Measurements from ENCODE around the gene RNF151. TPM values are rescaled to one million over a fixed set of nuclear protein-coding genes. Genes with fewer than 3 reads are reported as not detected.

The RNF151 gene
- total RNA-seq, 1 donor from 2014 or later: not detected

DNA sequence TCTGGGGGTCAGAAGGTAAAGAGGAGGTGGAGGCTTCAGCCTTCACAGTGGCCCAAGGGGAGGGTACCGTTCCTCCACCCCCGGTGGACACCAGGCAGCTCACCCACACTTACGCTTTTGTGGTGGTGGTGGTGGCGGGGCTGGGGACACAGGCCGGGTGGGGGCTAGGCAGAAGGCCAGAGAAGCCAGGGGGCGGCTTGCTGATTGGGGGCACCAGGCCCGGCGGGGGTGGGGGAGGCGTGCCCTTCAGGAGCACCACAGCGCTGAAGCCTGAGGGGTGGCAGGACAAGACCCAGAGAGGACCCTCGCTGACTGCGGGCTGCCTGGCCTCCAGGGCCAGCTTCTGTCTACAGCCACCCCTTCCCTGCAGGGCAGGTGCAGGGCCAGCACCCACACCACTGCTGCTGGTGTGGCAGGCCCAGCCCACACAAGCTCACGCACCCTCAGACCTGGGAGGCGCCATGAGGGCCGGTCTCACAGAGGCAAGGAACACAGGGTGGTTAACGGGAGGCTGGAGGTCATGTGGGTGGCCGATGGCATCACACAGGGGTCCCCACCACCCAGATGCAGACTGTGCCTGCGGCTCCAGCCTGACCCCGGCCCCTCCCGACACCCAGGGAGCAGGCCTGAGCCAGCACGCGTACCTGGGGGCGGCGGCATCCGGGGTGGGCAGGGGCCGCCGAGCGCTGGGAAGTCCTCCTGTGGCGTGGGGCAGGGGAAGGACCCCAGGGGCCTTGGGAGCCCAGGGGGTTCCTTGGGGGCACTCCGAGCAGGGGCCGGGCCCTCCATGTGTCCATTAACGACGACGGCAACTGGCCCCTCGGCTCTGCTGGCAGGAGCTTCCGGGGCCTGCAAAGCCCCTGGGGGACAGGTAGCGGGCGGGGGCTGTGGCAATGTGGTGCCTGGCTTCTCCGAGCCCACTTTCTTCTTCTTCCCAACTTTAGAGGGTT is 32.5 kb downstream of the RNF151 start:
- no peaks in the 10 kb centered on the region for H3K9me3 ChIP-seq
- no peak overlapping the region for H3K27ac ChIP-seq
- no peak overlapping the region for H3K4me3 ChIP-seq
- TF ChIP-seq POLR2A (IDR thresholded peaks at IDR 0.05) (no peak), POLR2AphosphoS5 (IDR thresholded peaks at IDR 0.05; ENCODE audit: insufficient read depth in 1 of 2, low read depth in 1 of 2) (no peak)
- TF ChIP-seq, protein P1, sequence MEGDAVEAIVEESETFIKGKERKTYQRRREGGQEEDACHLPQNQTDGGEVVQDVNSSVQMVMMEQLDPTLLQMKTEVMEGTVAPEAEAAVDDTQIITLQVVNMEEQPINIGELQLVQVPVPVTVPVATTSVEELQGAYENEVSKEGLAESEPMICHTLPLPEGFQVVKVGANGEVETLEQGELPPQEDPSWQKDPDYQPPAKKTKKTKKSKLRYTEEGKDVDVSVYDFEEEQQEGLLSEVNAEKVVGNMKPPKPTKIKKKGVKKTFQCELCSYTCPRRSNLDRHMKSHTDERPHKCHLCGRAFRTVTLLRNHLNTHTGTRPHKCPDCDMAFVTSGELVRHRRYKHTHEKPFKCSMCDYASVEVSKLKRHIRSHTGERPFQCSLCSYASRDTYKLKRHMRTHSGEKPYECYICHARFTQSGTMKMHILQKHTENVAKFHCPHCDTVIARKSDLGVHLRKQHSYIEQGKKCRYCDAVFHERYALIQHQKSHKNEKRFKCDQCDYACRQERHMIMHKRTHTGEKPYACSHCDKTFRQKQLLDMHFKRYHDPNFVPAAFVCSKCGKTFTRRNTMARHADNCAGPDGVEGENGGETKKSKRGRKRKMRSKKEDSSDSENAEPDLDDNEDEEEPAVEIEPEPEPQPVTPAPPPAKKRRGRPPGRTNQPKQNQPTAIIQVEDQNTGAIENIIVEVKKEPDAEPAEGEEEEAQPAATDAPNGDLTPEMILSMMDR (IDR thresholded peaks at IDR 0.05): no peak
- intact Hi-C loops (cut with DNase I): no loop called here
- H3K36me3 ChIP-seq: peaks cover 0 to 56% of the 10 kb centered on the region in 2 donors
- no peak for DNase-seq (ENCODE audit: extremely low spot score in 2 of 2)
- H3K4me1 ChIP-seq: peaks cover 9% of the 10 kb centered on the region
- H3K27me3 ChIP-seq: no peaks in the 10 kb centered on the region

DNA sequence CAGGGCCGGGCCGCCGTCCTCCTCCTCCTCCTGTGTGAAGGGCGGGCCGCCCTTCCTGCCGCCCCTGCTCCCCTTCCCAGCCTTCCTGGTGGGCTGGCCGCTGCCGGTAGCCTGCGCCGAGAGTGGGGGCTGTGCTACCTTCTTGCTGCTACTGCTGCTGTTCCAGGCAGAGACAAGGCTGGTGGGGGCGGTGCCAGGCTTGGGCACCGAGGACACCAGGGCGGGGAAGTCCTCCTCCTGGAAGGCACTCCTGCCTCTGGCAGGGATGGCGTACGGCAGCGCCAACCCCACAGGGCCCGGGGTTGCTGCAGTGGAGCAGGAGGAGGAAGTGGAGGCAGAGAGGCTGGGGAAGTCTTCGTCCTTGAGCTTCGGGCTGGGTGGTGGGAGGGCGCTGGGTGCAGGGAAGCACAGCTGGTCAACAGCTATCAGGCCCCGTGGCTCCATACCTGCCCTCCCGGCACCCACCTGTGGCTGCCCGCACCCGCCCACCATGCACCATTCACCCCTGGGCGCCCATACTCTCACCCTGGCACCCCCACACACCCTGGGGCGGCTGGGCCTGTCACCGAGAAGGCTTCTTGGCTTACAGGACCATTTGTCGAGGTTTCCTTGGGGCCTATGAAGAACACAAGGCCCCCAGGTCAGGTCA is 33.3 kb downstream of the RNF151 start:
- DNase-seq (ENCODE audit: extremely low spot score in 2 of 2): no peak
- H3K4me1 ChIP-seq: peaks cover 17% of the 10 kb centered on the region
- H3K27me3 ChIP-seq: no peaks in the 10 kb centered on the region
- H3K4me3 ChIP-seq: no peak overlapping the region
- peaks cover 0 to 56% of the 10 kb centered on the region in 2 donors for H3K36me3 ChIP-seq
- intact Hi-C loops (cut with DNase I): no loop called here
- no peak overlapping the region for H3K27ac ChIP-seq
- H3K9me3 ChIP-seq: no peaks in the 10 kb centered on the region
- TF ChIP-seq POLR2AphosphoS5 (IDR thresholded peaks at IDR 0.05; ENCODE audit: insufficient read depth in 1 of 2, low read depth in 1 of 2) (no peak), POLR2A (IDR thresholded peaks at IDR 0.05) (no peak)
- TF ChIP-seq, protein P1 (IDR thresholded peaks at IDR 0.05): no peak

DNA sequence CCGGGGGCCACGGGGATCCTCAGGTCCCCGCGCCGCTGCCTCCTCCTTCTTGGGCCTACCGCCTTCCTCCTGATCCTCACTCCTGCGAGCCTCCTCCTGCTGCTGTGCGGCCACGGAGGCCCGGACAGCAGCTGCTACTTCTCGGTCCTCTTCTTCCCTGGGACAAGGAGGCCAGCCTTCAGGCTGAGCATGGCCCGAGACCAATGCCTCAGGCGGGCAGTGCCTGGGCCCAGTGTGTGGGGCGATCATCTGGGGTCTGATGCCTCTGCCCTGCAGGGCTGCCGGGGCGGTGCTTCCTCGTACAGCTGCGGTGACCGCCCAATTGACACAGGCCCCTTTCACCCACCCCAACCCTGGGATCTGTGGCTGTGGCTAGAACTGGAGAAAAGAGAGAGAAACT is 34.4 kb downstream of the RNF151 start:
- Histone ChIP-seq H3K9me3 (no peaks in the 10 kb centered on the region), H3K36me3 (peaks cover 0 to 56% of the 10 kb centered on the region in 2 donors), H3K27me3 (no peaks in the 10 kb centered on the region), H3K4me3 (no peak overlapping the region), H3K27ac (no peak overlapping the region), H3K4me1 (peaks cover 28% of the 10 kb centered on the region)
- no peak for TF ChIP-seq POLR2A (IDR thresholded peaks at IDR 0.05)
- TF ChIP-seq POLR2AphosphoS5 (IDR thresholded peaks at IDR 0.05; ENCODE audit: insufficient read depth in 1 of 2, low read depth in 1 of 2): no peak
- TF ChIP-seq, protein P1 (IDR thresholded peaks at IDR 0.05): no peak
- no peak for DNase-seq (ENCODE audit: extremely low spot score in 2 of 2)
- intact Hi-C loops (cut with DNase I): no loop called here

DNA sequence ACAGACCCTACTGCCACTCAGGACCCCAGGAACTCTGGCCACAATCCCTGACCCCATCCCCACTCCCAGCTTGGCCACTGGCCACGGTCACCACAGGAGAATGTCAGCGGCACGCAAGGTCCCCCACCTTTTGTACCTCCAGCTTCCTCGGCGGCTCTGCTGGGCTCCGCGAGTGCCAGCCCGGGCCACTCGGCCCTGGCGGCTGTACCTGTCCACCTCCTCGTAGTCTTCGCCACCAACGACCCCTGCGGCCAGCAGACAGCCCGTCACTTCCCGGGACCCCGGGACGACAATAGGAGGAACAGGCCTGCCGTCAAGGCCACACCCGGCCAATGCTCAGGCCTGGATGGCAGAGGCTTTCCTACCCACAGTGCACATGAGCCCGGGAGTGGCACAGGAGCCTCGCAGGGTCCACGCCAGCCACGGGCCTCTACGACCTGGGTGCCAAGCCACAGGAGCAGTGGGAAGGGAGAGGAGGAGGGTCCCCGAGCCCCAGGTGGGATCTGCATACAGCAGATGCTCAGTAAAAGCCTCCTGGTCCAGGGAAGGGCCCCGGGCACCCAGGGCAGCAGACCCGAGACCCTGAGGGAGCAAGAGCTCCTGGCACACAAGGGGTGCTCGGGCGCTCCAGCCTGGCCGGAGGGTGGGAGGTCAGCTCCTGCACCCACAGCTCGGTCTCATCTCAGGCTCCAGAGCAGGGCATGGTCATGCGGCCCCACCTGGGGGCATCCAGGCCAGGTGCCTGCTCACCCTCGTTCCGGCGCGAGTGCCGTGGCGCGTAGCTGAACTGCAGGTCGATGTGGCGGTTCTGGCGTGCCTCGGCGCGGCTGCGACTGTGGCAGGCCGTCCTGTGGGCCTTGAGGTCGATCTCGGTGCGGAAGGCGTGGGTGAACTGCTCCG is 35.0 kb downstream of the RNF151 start:
- DNase-seq (ENCODE audit: extremely low spot score in 2 of 2): no peak
- Histone ChIP-seq H3K9me3 (no peaks in the 10 kb centered on the region), H3K36me3 (peaks cover 0 to 56% of the 10 kb centered on the region in 2 donors), H3K4me1 (peaks cover 34% of the 10 kb centered on the region), H3K27ac (no peak overlapping the region), H3K27me3 (no peaks in the 10 kb centered on the region), H3K4me3 (no peak overlapping the region)
- intact Hi-C loops (cut with DNase I): no loop called here
- TF ChIP-seq POLR2A (IDR thresholded peaks at IDR 0.05): no peak
- TF ChIP-seq, protein P1 (IDR thresholded peaks at IDR 0.05): no peak
- no peak for TF ChIP-seq POLR2AphosphoS5 (IDR thresholded peaks at IDR 0.05; ENCODE audit: insufficient read depth in 1 of 2, low read depth in 1 of 2)

All from vagina (tissue), 2 donors.